PFSK-1 (cell line): ENCODE data around the gene PLEKHM3.

Experiments
- POLR2AphosphoS5 ChIP-seq: IDR thresholded peaks from 2 replicates; pipeline ENCODE4 v1.6.1; 2012; ENCODE audit warnings: low read depth, mild to moderate bottlenecking, control low read depth, low read length, moderate library complexity
- REST ChIP-seq, 2 experiments: IDR thresholded peaks; 2 replicates each; pipeline versions ENCODE4 v1.6.1 to v1.8.0; 2011 to 2012; ENCODE audit warnings: low read depth in 2 of 2, low read length in 2 of 2, control low read depth in 1 of 2, inconsistent platforms in 1 of 2, mild to moderate bottlenecking in 1 of 2, moderate library complexity in 1 of 2; ENCODE audit not compliant: insufficient read depth in 1 of 2

GRCh38 chr2:207852791-207853190 is 172.5 kb downstream of the PLEKHM3 start:
- no peak for TF ChIP-seq POLR2AphosphoS5
- no peak for TF ChIP-seq REST (IDR thresholded peaks at IDR 0.05; ENCODE audit: insufficient read depth in 1 of 2, low read depth in 2 of 2, low read length in 2 of 2)
